AG04450 (cell line): ENCODE data around the gene ARL6IP1. TPM values are rescaled to one million over a fixed set of nuclear protein-coding genes. Genes with fewer than 3 reads are reported as not detected.

Experiments
- CTCF ChIA-PET: fragments of 300-600, 350-600 bp; formaldehyde crosslinking; extraction: SDS; loops from one replicate; lab custom pipeline; 2022; ENCODE audit warnings: antibody characterized with exemption, inconsistent platforms; lab: Charles Lee
- POLR2A ChIA-PET: fragments of 350-600 bp; formaldehyde crosslinking; extraction: SDS; loops from one replicate; lab custom pipeline; 2021; ENCODE audit warnings: antibody characterized with exemption, inconsistent platforms; lab: Yijun Ruan, JAX
- DNase-seq: peaks from one replicate; pipeline ENCODE4 v3.0.0-alpha.2; 2011; ENCODE audit warnings: low read depth, low spot score
- H3K27ac ChIP-seq: one replicate; pipeline ENCODE4 v1.5.1; 2012; ENCODE audit warnings: low read depth, low read length, control low read depth
- H3K27me3 ChIP-seq: one replicate; pipeline ENCODE4 v1.6.0; 2012; ENCODE audit warnings: low read length; ENCODE audit not compliant: control insufficient read depth, insufficient read depth
- H3K4me3 ChIP-seq: 2 replicates; pipeline ENCODE4 v1.5.1; 2011; ENCODE audit warnings: mild to moderate bottlenecking, low read depth, low read length, control low read depth
- H3K9me3 ChIP-seq: 2 replicates; pipeline ENCODE4 v1.5.1; 2012; ENCODE audit warnings: low read length; ENCODE audit not compliant: control insufficient read depth, insufficient read depth
- CTCF ChIP-seq: IDR thresholded peaks from 2 replicates; pipeline ENCODE4 v1.5.1; 2011; ENCODE audit warnings: low read depth, low read length, control low read depth, inconsistent platforms
- polyA plus RNA-seq: library from polyadenylated mRNA; depleted of rRNA; stranded (reverse); fragments of >200 nt; gene quantifications from 2 replicates; pipeline ENCODE4 v1.2.3, GENCODE V29; 2011

Gene ARL6IP1
- polyA plus RNA-seq, 1 experiment, result 155 TPM

GRCh38 chr16:18832006-18832405, 30.7 kb upstream of the ARL6IP1 start:
- no peak for TF ChIP-seq CTCF
- DNase-seq, result no peak
- no peak overlapping the region for H3K4me3 ChIP-seq
- ChIA-PET CTCF (interaction anchor here (1.0 to 1.2 kb wide), 3 partner anchors 17 to 31 kb away, joined by 4 to 6 read pairs (median 6); partner anchors contain the start of gene ARL6IP1), POLR2A (interaction anchor here (1.7 kb wide), 1 partner anchor 31 kb away, joined by 4 read pairs; the partner anchor contains the start of gene ARL6IP1)
- no peaks in the 10 kb centered on the region for H3K9me3 ChIP-seq
- no peaks in the 10 kb centered on the region for H3K27me3 ChIP-seq
- no peak overlapping the region for H3K27ac ChIP-seq

DNA sequence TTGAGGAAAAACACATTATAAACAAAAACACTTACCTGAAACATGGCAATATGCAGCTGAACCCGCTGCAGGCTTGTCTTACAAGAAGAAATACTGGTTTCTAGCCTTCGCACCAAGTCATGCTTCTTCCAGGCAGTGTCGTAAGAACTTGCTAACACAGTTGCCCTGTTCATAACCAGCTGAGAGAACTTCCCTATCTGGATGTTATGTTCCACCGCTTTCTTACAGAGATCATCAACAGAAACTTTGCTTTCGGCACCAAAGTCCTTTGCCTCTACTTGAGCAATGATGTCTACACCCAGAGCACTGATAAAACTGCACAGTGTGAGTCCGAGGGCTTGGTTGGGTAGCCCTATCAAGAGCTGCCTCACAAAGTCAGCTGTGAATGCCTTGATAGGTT, 27.9 kb upstream of the ARL6IP1 start:
- CTCF ChIA-PET, result interaction anchor here (1.1 kb wide), 1 partner anchor 28 kb away, joined by 5 read pairs; the partner anchor contains the start of gene ARL6IP1
- H3K27me3 ChIP-seq, result no peaks in the 10 kb centered on the region
- H3K4me3 ChIP-seq, result no peak overlapping the region
- DNase-seq, result no peak
- POLR2A ChIA-PET, result no interaction called here
- TF ChIP-seq CTCF, result no peak
- no peaks in the 10 kb centered on the region for H3K9me3 ChIP-seq
- no peak overlapping the region for H3K27ac ChIP-seq

GRCh38 chr16:18827890-18828289, 26.5 kb upstream of the ARL6IP1 start:
- DNase-seq, result no peak
- Histone ChIP-seq H3K9me3 (no peaks in the 10 kb centered on the region), H3K27ac (no peak overlapping the region), H3K4me3 (no peak overlapping the region), H3K27me3 (no peaks in the 10 kb centered on the region)
- TF ChIP-seq CTCF, result no peak
- ChIA-PET POLR2A (no interaction called here), CTCF (no interaction called here)

DNA sequence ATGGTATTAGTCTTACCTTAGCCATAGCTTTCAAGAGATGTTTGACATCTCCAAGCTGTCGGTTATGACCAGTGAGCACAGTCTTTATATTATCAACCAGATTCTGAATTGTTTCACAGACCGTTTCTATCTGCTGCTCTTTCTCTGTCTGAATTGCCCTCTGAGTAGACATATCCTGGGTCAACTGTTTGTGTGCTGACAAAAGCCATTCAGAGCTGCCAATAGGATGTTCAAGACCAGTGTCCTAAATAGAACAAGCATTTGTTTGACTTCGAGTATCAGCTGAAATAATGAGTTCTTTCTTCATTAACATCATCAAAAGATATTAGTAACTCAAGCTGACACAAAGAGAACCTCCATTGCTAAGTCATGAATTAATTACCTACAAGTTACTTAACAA, 14.9 kb upstream of the ARL6IP1 start:
- no peak for DNase-seq
- H3K27ac ChIP-seq, result no peak overlapping the region
- no peak for TF ChIP-seq CTCF
- no peaks in the 10 kb centered on the region for H3K9me3 ChIP-seq
- CTCF ChIA-PET, result interaction anchor here (6.0 kb wide), 1 partner anchor 14 kb away, joined by 54 read pairs; the partner anchor contains the start of gene ARL6IP1
- no peaks in the 10 kb centered on the region for H3K27me3 ChIP-seq
- no peak overlapping the region for H3K4me3 ChIP-seq
- POLR2A ChIA-PET, result interaction anchor here (1.9 kb wide), 1 partner anchor 15 kb away, joined by 6 read pairs; the partner anchor contains the start of gene ARL6IP1

- CTCF ChIA-PET, result interaction anchor here (2.9 kb wide), 1 partner anchor 11 kb away, joined by 17 read pairs; the partner anchor contains the start of gene ARL6IP1
- no peak for TF ChIP-seq CTCF
- Histone ChIP-seq H3K27ac (no peak overlapping the region), H3K4me3 (no peak overlapping the region), H3K9me3 (no peaks in the 10 kb centered on the region), H3K27me3 (no peaks in the 10 kb centered on the region)
- POLR2A ChIA-PET, result no interaction called here
- DNase-seq, result no peak
Measured at GRCh38 chr16:18811925-18812324, 10.6 kb upstream of the ARL6IP1 start.
